ENCODE results near the gene ARID3A. TPM values are rescaled to one million over a fixed set of nuclear protein-coding genes. Genes with fewer than 3 reads are reported as not detected.

Gene ARID3A
- total RNA-seq, 2 donors from 2014 or later, result 121 to 124 TPM

DNA sequence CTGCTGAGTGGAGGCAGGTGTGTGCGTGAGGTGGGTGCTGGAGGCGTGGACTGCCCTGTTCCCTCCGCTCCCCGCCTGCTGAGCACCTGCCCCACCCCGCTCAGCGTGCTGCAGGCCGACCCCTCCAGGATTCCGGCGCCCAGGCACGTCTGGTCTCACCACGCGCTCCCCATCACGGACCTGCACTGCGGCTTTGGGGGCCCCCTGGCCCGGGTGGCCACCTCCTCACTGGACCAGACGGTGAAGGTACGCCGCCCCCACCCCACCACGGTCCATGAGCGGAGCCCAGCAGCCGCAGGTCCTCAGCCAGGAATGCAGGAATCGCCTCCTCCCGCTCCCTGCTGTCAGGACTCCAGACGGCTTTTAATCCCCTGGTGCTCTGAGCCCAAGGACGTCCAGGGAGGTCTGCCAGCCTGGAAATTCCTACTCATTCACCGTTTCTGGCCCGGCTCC lies 64.3 kb downstream of the ARID3A start:
- no peaks in the 10 kb centered on the region for H3K9me3 Mint-ChIP-seq
- no peaks in the 10 kb centered on the region for H3K27me3 Mint-ChIP-seq (ENCODE audit: insufficient read depth)
- Histone ChIP-seq H3K4me3 (ENCODE audit: low read length) (no peak overlapping the region), H3K36me3 (ENCODE audit: control insufficient read depth, insufficient read depth, low read length) (peaks cover 34% of the 10 kb centered on the region), H3K9me3 (ENCODE audit: control insufficient read depth, low read length) (no peaks in the 10 kb centered on the region), H3K27ac (ENCODE audit: low read depth, low read length) (no peak overlapping the region), H3K9ac (ENCODE audit: extremely low read depth, low read length, poor library complexity, severe bottlenecking) (no peak overlapping the region), H3K27me3 (ENCODE audit: control insufficient read depth, insufficient read depth, low read length, poor library complexity, severe bottlenecking) (no peaks in the 10 kb centered on the region), H3K4me1 (ENCODE audit: control insufficient read depth, insufficient read depth, low read length) (no peaks in the 10 kb centered on the region)
- H3K4me3 Mint-ChIP-seq, result no peak overlapping the region
- peak overlapping the region; percentile 21 for H3K27ac Mint-ChIP-seq
- 84 to 86% methylated on average over 25 to 27 of the region's 27 CpGs for WGBS, 2 experiments (ENCODE audit: insufficient coverage in 1 of 2, insufficient read length in 1 of 2)
- TF ChIP-seq, protein P1, sequence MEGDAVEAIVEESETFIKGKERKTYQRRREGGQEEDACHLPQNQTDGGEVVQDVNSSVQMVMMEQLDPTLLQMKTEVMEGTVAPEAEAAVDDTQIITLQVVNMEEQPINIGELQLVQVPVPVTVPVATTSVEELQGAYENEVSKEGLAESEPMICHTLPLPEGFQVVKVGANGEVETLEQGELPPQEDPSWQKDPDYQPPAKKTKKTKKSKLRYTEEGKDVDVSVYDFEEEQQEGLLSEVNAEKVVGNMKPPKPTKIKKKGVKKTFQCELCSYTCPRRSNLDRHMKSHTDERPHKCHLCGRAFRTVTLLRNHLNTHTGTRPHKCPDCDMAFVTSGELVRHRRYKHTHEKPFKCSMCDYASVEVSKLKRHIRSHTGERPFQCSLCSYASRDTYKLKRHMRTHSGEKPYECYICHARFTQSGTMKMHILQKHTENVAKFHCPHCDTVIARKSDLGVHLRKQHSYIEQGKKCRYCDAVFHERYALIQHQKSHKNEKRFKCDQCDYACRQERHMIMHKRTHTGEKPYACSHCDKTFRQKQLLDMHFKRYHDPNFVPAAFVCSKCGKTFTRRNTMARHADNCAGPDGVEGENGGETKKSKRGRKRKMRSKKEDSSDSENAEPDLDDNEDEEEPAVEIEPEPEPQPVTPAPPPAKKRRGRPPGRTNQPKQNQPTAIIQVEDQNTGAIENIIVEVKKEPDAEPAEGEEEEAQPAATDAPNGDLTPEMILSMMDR (conservative IDR thresholded peaks at IDR 0.05), result no peak
- DNase-seq, result peak; percentile 67
- peaks cover 26% of the 10 kb centered on the region for H3K36me3 Mint-ChIP-seq (ENCODE audit: low read depth)
- no peaks in the 10 kb centered on the region for H3K4me1 Mint-ChIP-seq

DNA sequence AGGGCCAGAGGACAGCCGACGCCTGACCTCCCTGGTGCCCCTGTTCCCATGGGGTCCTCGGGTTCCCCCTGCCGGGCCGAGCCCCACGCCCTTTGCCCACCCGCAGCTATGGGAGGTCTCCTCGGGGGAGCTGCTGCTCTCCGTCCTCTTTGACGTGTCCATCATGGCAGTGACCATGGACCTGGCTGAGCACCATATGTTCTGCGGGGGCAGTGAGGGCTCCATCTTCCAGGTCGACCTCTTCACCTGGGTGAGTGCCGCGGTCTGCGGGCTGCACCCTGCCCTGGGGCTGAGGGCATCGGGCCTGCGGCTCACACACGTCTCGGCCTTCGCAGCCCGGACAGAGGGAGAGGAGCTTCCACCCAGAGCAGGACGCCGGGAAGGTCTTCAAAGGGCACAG lies 64.9 kb downstream of the ARID3A start:
- H3K27ac ChIP-seq (ENCODE audit: low read depth, low read length), result no peak overlapping the region
- no peaks in the 10 kb centered on the region for H3K27me3 ChIP-seq (ENCODE audit: control insufficient read depth, insufficient read depth, low read length, poor library complexity, severe bottlenecking)
- peaks cover 26% of the 10 kb centered on the region for H3K36me3 Mint-ChIP-seq (ENCODE audit: low read depth)
- no peaks in the 10 kb centered on the region for H3K9me3 Mint-ChIP-seq
- H3K36me3 ChIP-seq (ENCODE audit: control insufficient read depth, insufficient read depth, low read length), result peaks cover 34% of the 10 kb centered on the region
- H3K4me1 Mint-ChIP-seq, result no peaks in the 10 kb centered on the region
- no peak overlapping the region for H3K4me3 ChIP-seq (ENCODE audit: low read length)
- no peak overlapping the region for H3K4me3 Mint-ChIP-seq
- no peak overlapping the region for H3K9ac ChIP-seq (ENCODE audit: extremely low read depth, low read length, poor library complexity, severe bottlenecking)
- H3K27ac Mint-ChIP-seq, result no peak overlapping the region
- H3K4me1 ChIP-seq (ENCODE audit: control insufficient read depth, insufficient read depth, low read length), result no peaks in the 10 kb centered on the region
- TF ChIP-seq, protein P1 (conservative IDR thresholded peaks at IDR 0.05), result no peak
- DNase-seq, result no peak
- no peaks in the 10 kb centered on the region for H3K9me3 ChIP-seq (ENCODE audit: control insufficient read depth, low read length)
- WGBS, 2 experiments (ENCODE audit: insufficient coverage in 1 of 2, insufficient read length in 1 of 2), result 91 to 98% methylated on average over 17 to 23 of the region's 23 CpGs
- H3K27me3 Mint-ChIP-seq (ENCODE audit: insufficient read depth), result peaks cover 2% of the 10 kb centered on the region

DNA sequence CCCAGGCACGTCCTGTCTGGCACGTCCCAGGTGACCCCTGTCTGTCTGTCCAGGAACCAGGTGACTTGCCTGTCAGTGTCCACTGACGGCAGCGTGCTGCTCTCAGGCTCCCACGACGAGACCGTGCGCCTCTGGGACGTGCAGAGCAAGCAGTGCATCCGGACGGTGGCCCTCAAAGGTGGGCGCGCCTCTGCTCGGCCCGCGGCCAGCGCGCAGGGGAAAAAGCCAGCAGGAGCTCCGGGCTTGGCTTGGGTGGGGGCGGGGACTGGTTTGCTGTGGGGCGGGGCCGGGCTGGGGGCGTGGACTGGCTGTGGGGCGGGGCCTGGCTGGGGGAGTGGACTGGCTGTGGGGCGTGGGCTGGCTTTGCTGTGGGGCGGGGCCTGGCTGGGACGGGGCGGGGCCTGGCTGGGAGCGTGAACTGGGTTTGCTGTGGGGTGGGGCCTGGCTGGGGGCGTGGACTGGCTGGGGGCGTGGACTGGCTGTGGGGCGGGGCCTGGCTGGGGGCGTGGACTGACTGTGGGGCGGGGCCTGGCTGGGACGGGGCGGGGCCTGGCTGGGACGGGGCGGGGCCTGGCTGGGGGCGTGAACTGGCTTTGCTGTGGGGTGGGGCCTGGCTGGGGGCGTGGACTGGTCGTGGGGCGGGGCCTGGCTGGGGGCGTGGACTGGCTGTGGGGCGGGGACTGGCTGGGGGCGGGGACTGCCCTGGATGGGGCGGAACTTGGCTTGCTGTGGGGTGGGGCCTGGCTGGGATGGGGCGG lies 65.5 kb downstream of the ARID3A start:
- H3K36me3 Mint-ChIP-seq (ENCODE audit: low read depth), result peaks cover 25% of the 10 kb centered on the region
- peaks cover 4% of the 10 kb centered on the region for H3K27me3 ChIP-seq (ENCODE audit: control insufficient read depth, insufficient read depth, low read length, poor library complexity, severe bottlenecking)
- no peak overlapping the region for H3K27ac Mint-ChIP-seq
- H3K9ac ChIP-seq (ENCODE audit: extremely low read depth, low read length, poor library complexity, severe bottlenecking), result no peak overlapping the region
- no peaks in the 10 kb centered on the region for H3K4me1 ChIP-seq (ENCODE audit: control insufficient read depth, insufficient read depth, low read length)
- H3K27ac ChIP-seq (ENCODE audit: low read depth, low read length), result no peak overlapping the region
- WGBS, 2 experiments (ENCODE audit: insufficient coverage in 1 of 2, insufficient read length in 1 of 2), result 86% methylated on average over 14 to 34 of the region's 47 CpGs
- no peaks in the 10 kb centered on the region for H3K9me3 Mint-ChIP-seq
- no peaks in the 10 kb centered on the region for H3K9me3 ChIP-seq (ENCODE audit: control insufficient read depth, low read length)
- peaks cover under 1% of the 10 kb centered on the region for H3K4me1 Mint-ChIP-seq
- H3K4me3 ChIP-seq (ENCODE audit: low read length), result no peak overlapping the region
- DNase-seq, result peak; percentile 97
- H3K36me3 ChIP-seq (ENCODE audit: control insufficient read depth, insufficient read depth, low read length), result peaks cover 33% of the 10 kb centered on the region
- H3K27me3 Mint-ChIP-seq (ENCODE audit: insufficient read depth), result peaks cover 6% of the 10 kb centered on the region
- TF ChIP-seq, protein P1 (conservative IDR thresholded peaks at IDR 0.05), result no peak
- no peak overlapping the region for H3K4me3 Mint-ChIP-seq

Measured in endodermal cell (in vitro differentiated cells).